SK-N-SH (cell line): ENCODE results near the gene CSNK1D. TPM values are rescaled to one million over a fixed set of nuclear protein-coding genes. Genes with fewer than 3 reads are reported as not detected.

ENCODE experiments used
- CTCF ChIA-PET: fragments of 300-600, 350-600 bp; formaldehyde crosslinking; extraction: SDS; loops from one replicate; lab custom pipeline; 2021; lab: Yijun Ruan, JAX
- POLR2A ChIA-PET: fragments of 350-600 bp; sonication (Branson Sonifier 250); formaldehyde crosslinking; extraction: SDS; loops from one replicate; lab custom pipeline; 2020; ENCODE audit warnings: antibody characterized with exemption, inconsistent platforms; lab: Yijun Ruan, JAX
- DNase-seq: peaks from one replicate; pipeline ENCODE4 v3.0.0; 2012
- H2AFZ ChIP-seq: fragments of 200-600 bp; sonication (generic); 2 replicates; pipeline ENCODE4 v1.8.1; 2016; ENCODE audit warnings: antibody characterized with exemption, mild to moderate bottlenecking, low read depth
- H3F3A ChIP-seq: fragments of 200-600 bp; sonication (generic); replicated peaks from 2 replicates; pipeline ENCODE3; 2016; ENCODE audit warnings: antibody characterized with exemption, mild to moderate bottlenecking; ENCODE audit not compliant: insufficient read depth
- H3K27ac ChIP-seq, 2 experiments: fragments of 200-500 bp in 1 of 2; fragments of 200-600 bp in 1 of 2; sonication (Bioruptor generic) in 1 of 2; sonication (generic), shearing (Covaris generic) in 1 of 2; 2 replicates each; pipeline versions ENCODE4 v1.5.1 to v1.6.1; 2014 to 2016; ENCODE audit warnings: low read depth in 2 of 2, inconsistent platforms in 1 of 2, low read length in 1 of 2, mild to moderate bottlenecking in 1 of 2, mixed read lengths in 1 of 2
- H3K27me3 ChIP-seq: fragments of 200-600 bp; sonication (generic), shearing (Covaris generic); 2 replicates; pipeline ENCODE4 v1.6.1; 2016; ENCODE audit warnings: mixed run types; ENCODE audit not compliant: insufficient read depth
- H3K36me3 ChIP-seq, 2 experiments: fragments of 200-500 bp in 1 of 2; fragments of 200-600 bp in 1 of 2; sonication (Bioruptor generic) in 1 of 2; sonication (generic) in 1 of 2; replicated peaks in 1 of 2; 2 replicates each; pipeline versions ENCODE3 to v1.5.1; 2014 to 2016; ENCODE audit warnings: low read length in 1 of 2, mild to moderate bottlenecking in 1 of 2; ENCODE audit not compliant: insufficient read depth in 2 of 2, control insufficient read depth in 1 of 2
- H3K4me1 ChIP-seq, 2 experiments: fragments of 200-500 bp in 1 of 2; fragments of 200-600 bp in 1 of 2; sonication (Bioruptor generic) in 1 of 2; sonication (generic), shearing (Covaris generic) in 1 of 2; 2 replicates each; pipeline versions ENCODE4 v1.5.1 to v1.6.1; 2014 to 2016; ENCODE audit warnings: low read depth in 1 of 2, low read length in 1 of 2, mixed run types in 1 of 2; ENCODE audit not compliant: insufficient read depth in 2 of 2, control insufficient read depth in 1 of 2
- H3K4me2 ChIP-seq: fragments of 200-600 bp; sonication (generic), shearing (Covaris generic); 2 replicates; pipeline ENCODE4 v1.6.1; 2017; ENCODE audit warnings: mixed run types
- H3K4me3 ChIP-seq, 2 experiments: fragments of 200-500 bp in 1 of 2; fragments of 200-600 bp in 1 of 2; sonication (Bioruptor generic) in 1 of 2; sonication (generic), shearing (Covaris generic) in 1 of 2; 2 replicates each; pipeline versions ENCODE4 v1.5.1 to v1.8.1; 2014 to 2016; ENCODE audit warnings: low read depth in 2 of 2, inconsistent platforms in 1 of 2, low read length in 1 of 2, mild to moderate bottlenecking in 1 of 2, mixed read lengths in 1 of 2, moderate library complexity in 1 of 2
- H3K79me2 ChIP-seq: fragments of 200-600 bp; sonication (generic); 2 replicates; pipeline ENCODE4 v1.8.1; 2017; ENCODE audit warnings: mild to moderate bottlenecking; ENCODE audit not compliant: insufficient read depth
- H3K9ac ChIP-seq: fragments of 200-600 bp; sonication (generic); 2 replicates; pipeline ENCODE4 v1.6.1; 2017; ENCODE audit warnings: mixed run types
- H3K9me2 ChIP-seq: fragments of 200-600 bp; sonication (generic); 2 replicates; pipeline ENCODE4 v1.6.1; 2017; ENCODE audit warnings: mixed run types
- H3K9me3 ChIP-seq: fragments of 200-600 bp; sonication (generic); 2 replicates; pipeline ENCODE4 v1.6.1; 2017; ENCODE audit warnings: mixed run types, mild to moderate bottlenecking, moderate library complexity
- H4K20me1 ChIP-seq: fragments of 200-600 bp; sonication (generic); 2 replicates; pipeline ENCODE4 v1.6.1; 2017; ENCODE audit warnings: mild to moderate bottlenecking, mixed run types; ENCODE audit not compliant: insufficient read depth
- CTCF ChIP-seq: fragments of 200-600 bp; sonication (generic); IDR thresholded peaks from 2 replicates; pipeline ENCODE4 v1.6.1; 2017; ENCODE audit warnings: antibody characterized with exemption, mild to moderate bottlenecking, moderate library complexity
- ELF1 ChIP-seq: IDR thresholded peaks from 2 replicates; pipeline ENCODE4 v1.4.0; 2012
- EZH2phosphoT487 ChIP-seq: fragments of 200-600 bp; sonication (generic); IDR thresholded peaks from 2 replicates; pipeline ENCODE4 v1.6.1; 2017; ENCODE audit warnings: low read depth, mixed run types, mild to moderate bottlenecking, antibody characterized with exemption, moderate library complexity, borderline replicate concordance
- FOSL2 ChIP-seq: IDR thresholded peaks from 2 replicates; pipeline ENCODE4 v1.4.0; 2012; ENCODE audit warnings: low read depth, mild to moderate bottlenecking, moderate library complexity, borderline replicate concordance
- FOXM1 ChIP-seq: IDR thresholded peaks from 2 replicates; pipeline ENCODE4 v1.4.0; 2012; ENCODE audit warnings: low read depth, mild to moderate bottlenecking
- GABPA ChIP-seq: IDR thresholded peaks from 2 replicates; pipeline ENCODE4 v1.4.0; 2012; ENCODE audit warnings: low read depth, mild to moderate bottlenecking
- GATA2 ChIP-seq: sonication (generic); formaldehyde crosslinking; IDR thresholded peaks from 2 replicates; pipeline ENCODE4 v1.5.0; 2020; ENCODE audit warnings: mild to moderate bottlenecking, missing genetic modification reagents
- JUND ChIP-seq: IDR thresholded peaks from 2 replicates; pipeline ENCODE4 v1.4.0; 2012
- NRF1 ChIP-seq: IDR thresholded peaks from 2 replicates; pipeline ENCODE4 v1.6.1; 2012; ENCODE audit warnings: low read depth, mild to moderate bottlenecking, low read length
- POLR2AphosphoS5 ChIP-seq: IDR thresholded peaks from 2 replicates; pipeline ENCODE4 v1.6.1; 2012; ENCODE audit warnings: low read depth, low read length
- RAD21 ChIP-seq: IDR thresholded peaks from 2 replicates; pipeline ENCODE4 v1.6.1; 2012; ENCODE audit warnings: mild to moderate bottlenecking, low read length
- RCOR1 ChIP-seq: fragments of 150-350 bp; IDR thresholded peaks from 2 replicates; pipeline ENCODE4 v1.6.1; 2017; ENCODE audit warnings: antibody characterized with exemption, low read length
- RFX5 ChIP-seq: IDR thresholded peaks from 2 replicates; pipeline ENCODE4 v1.6.1; 2012; ENCODE audit warnings: mild to moderate bottlenecking, improper control_type of control experiment, low read length
- SIN3A ChIP-seq: IDR thresholded peaks from 2 replicates; pipeline ENCODE4 v1.6.1; 2012; ENCODE audit warnings: low read depth, mild to moderate bottlenecking, low read length, moderate library complexity, borderline replicate concordance
- SMC3 ChIP-seq: IDR thresholded peaks from 2 replicates; pipeline ENCODE4 v1.6.1; 2012; ENCODE audit warnings: low read depth, low read length, improper control_type of control experiment
- TAF1 ChIP-seq: IDR thresholded peaks from 2 replicates; pipeline ENCODE4 v1.6.1; 2012; ENCODE audit warnings: low read depth, mild to moderate bottlenecking, low read length, moderate library complexity, borderline replicate concordance
- TEAD4 ChIP-seq: IDR thresholded peaks from 2 replicates; pipeline ENCODE4 v1.4.0; 2012; ENCODE audit warnings: mild to moderate bottlenecking, borderline replicate concordance; ENCODE audit not compliant: insufficient read depth
- WGBS: methylation state at CpG from one replicate; pipeline ENCODE4 v1.1.6; 2017; ENCODE audit warnings: low lambda C conversion rate; 5-methylcytosine and 5-hydroxymethylcytosine counted together
- polyA plus RNA-seq, 3 experiments: library from polyadenylated mRNA; depleted of rRNA; stranded (reverse); fragments of >200 nt; gene quantifications; 2 replicates each; pipeline ENCODE4 v1.2.3, GENCODE V29; 2012
- TF ChIP-seq, protein P1 (sequence below): fragments of 150-350 bp; IDR thresholded peaks from 2 replicates; pipeline ENCODE4 v1.6.1; 2017; ENCODE audit warnings: antibody characterized with exemption, low read length, low read depth, borderline replicate concordance
- TF ChIP-seq, protein P2 (sequence below): fragments of 150-350 bp; IDR thresholded peaks from 2 replicates; pipeline ENCODE4 v1.6.1; 2016; ENCODE audit warnings: mild to moderate bottlenecking, low read depth, low read length
- TF ChIP-seq, protein P3 (sequence below): IDR thresholded peaks from 2 replicates; pipeline ENCODE4 v1.4.0; 2012; ENCODE audit warnings: low read depth

Gene CSNK1D
- polyA plus RNA-seq, 1 of the 3 experiments (the other 2 are of a cell fraction), result 216 TPM

GRCh38 chr17:82224666-82225065, 48.8 kb downstream of the CSNK1D start:
- no peak for DNase-seq
- ChIA-PET POLR2A (no interaction called here), CTCF (interaction anchor here (3.1 kb wide), 1 partner anchor 12 kb away, joined by 28 read pairs; no protein-coding TSS in a partner anchor)
- Histone ChIP-seq H3K27me3 (no peaks in the 10 kb centered on the region), H3K79me2 (peaks cover 23% of the 10 kb centered on the region; the same call in 1 of the 2 replicates), H3F3A (peaks cover 9% of the 10 kb centered on the region), H3K9me2 (no peaks in the 10 kb centered on the region), H3K9ac (no peak overlapping the region), H3K9me3 (no peaks in the 10 kb centered on the region), H2AFZ (no peak overlapping the region), H4K20me1 (no peaks in the 10 kb centered on the region), H3K27ac (no peak overlapping the region), H3K36me3 (no peaks in the 10 kb centered on the region), H3K4me3 (no peak overlapping the region), H3K4me2 (no peak overlapping the region), H3K4me1 (peaks cover 0 to 2% of the 10 kb centered on the region in 2 experiments; a peak in 1 of 4 replicates)
- TF ChIP-seq RCOR1 (no peak), SMC3 (no peak), FOXM1 (no peak), SIN3A (no peak), TEAD4 (no peak), NRF1 (no peak), RFX5 (no peak), ELF1 (no peak), FOSL2 (no peak), POLR2AphosphoS5 (no peak), JUND (no peak), RAD21 (no peak), CTCF (no peak)
- TF ChIP-seq, protein P1, sequence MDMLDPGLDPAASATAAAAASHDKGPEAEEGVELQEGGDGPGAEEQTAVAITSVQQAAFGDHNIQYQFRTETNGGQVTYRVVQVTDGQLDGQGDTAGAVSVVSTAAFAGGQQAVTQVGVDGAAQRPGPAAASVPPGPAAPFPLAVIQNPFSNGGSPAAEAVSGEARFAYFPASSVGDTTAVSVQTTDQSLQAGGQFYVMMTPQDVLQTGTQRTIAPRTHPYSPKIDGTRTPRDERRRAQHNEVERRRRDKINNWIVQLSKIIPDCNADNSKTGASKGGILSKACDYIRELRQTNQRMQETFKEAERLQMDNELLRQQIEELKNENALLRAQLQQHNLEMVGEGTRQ, result no peak
- 69% methylated on average over 8 of the region's 8 CpGs for WGBS

DNA sequence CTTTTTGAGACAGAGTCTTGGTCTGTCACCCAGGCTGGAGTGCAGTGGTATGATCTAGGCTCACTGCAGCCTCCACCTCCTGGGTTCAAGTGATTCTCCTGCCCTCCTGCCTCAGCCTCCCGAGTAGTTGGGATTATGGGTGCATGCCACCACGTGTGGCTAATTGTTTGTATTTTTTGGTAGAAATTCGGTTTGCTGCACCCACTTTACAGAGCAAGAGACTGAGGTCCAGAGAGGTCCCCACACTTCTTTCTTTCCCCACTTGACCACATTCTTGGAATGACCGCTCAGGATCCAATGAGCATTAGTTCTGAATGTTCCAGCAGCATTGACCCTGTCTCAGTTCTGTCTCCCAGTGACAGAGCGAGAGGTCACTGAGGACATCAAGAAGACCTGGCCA, 50.0 kb downstream of the CSNK1D start:
- no peaks in the 10 kb centered on the region for H3K9me2 ChIP-seq
- no peak overlapping the region for H3K4me2 ChIP-seq
- WGBS, result 70% methylated on average over 5 of the region's 5 CpGs
- no peak overlapping the region for H3K4me3 ChIP-seq
- H3K4me1 ChIP-seq, result peaks cover 0 to 5% of the 10 kb centered on the region in 2 experiments; a peak in 2 of 4 replicates
- peak; percentile 15 for DNase-seq
- ChIA-PET CTCF (interaction anchor here (1.0 kb wide), 1 partner anchor 17 kb away, joined by 5 read pairs; no protein-coding TSS in a partner anchor), POLR2A (no interaction called here)
- H2AFZ ChIP-seq, result no peak overlapping the region
- H3K27me3 ChIP-seq, result no peaks in the 10 kb centered on the region
- H4K20me1 ChIP-seq, result no peaks in the 10 kb centered on the region
- H3K27ac ChIP-seq, result no peak overlapping the region
- H3K36me3 ChIP-seq, result no peaks in the 10 kb centered on the region
- no peaks in the 10 kb centered on the region for H3K9me3 ChIP-seq
- H3K9ac ChIP-seq, result no peak overlapping the region
- peaks cover 22% of the 10 kb centered on the region; the same call in 1 of the 2 replicates for H3K79me2 ChIP-seq
- H3F3A ChIP-seq, result peaks cover 9% of the 10 kb centered on the region
- no peak for TF ChIP-seq GATA2 (CRISPR knock-in tag)
- no peak for TF ChIP-seq SMC3
- TF ChIP-seq JUND, result no peak
- TF ChIP-seq, protein P1, result no peak
- no peak for TF ChIP-seq NRF1
- no peak for TF ChIP-seq GABPA
- TF ChIP-seq EZH2phosphoT487, result no peak
- TF ChIP-seq, protein P2, sequence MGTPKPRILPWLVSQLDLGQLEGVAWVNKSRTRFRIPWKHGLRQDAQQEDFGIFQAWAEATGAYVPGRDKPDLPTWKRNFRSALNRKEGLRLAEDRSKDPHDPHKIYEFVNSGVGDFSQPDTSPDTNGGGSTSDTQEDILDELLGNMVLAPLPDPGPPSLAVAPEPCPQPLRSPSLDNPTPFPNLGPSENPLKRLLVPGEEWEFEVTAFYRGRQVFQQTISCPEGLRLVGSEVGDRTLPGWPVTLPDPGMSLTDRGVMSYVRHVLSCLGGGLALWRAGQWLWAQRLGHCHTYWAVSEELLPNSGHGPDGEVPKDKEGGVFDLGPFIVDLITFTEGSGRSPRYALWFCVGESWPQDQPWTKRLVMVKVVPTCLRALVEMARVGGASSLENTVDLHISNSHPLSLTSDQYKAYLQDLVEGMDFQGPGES, result no peak
- TF ChIP-seq, protein P3, sequence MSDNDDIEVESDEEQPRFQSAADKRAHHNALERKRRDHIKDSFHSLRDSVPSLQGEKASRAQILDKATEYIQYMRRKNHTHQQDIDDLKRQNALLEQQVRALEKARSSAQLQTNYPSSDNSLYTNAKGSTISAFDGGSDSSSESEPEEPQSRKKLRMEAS, result no peak
- no peak for TF ChIP-seq TAF1
- TF ChIP-seq CTCF, result no peak
